ENCODE results near the gene BMP7.

The BMP7 gene

GRCh38 chr20:57231951-57232428 lies 34.5 kb downstream of the BMP7 start:
- no peak for DNase-seq

GRCh38 chr20:57231161-57231560 lies 35.3 kb downstream of the BMP7 start:
- DNase-seq = no peak

GRCh38 chr20:57230247-57230646 lies 36.2 kb downstream of the BMP7 start:
- DNase-seq = no peak

- DNase-seq = no peak
Measured at GRCh38 chr20:57229490-57229889, 37.0 kb downstream of the BMP7 start.

GRCh38 chr20:57225830-57226229 lies 40.6 kb downstream of the BMP7 start:
- no peak for DNase-seq

GRCh38 chr20:57225197-57225733 lies 41.2 kb downstream of the BMP7 start:
- no peak for DNase-seq

GRCh38 chr20:57224641-57225138 lies 41.8 kb downstream of the BMP7 start:
- DNase-seq = peak in 4 of 58 donors; percentile 5 to 44 (median 24)

GRCh38 chr20:57223648-57224489 lies 42.6 kb downstream of the BMP7 start:
- peak in 5 of 58 donors; percentile 15 to 49 (median 40) for DNase-seq

GRCh38 chr20:57222631-57222950 lies 43.9 kb downstream of the BMP7 start:
- DNase-seq = peak in 1 of 58 donors; percentile 17

- DNase-seq = no peak
Measured at GRCh38 chr20:57221916-57222630, 44.4 kb downstream of the BMP7 start.

- DNase-seq = no peak
Measured at GRCh38 chr20:57220337-57221145, 45.9 kb downstream of the BMP7 start.

GRCh38 chr20:57219071-57219677 lies 47.3 kb downstream of the BMP7 start:
- DNase-seq = no peak

GRCh38 chr20:57218489-57218888 lies 48.0 kb downstream of the BMP7 start:
- DNase-seq = no peak

- DNase-seq = no peak
Measured at GRCh38 chr20:57217802-57218201, 48.6 kb downstream of the BMP7 start.

- no peak for DNase-seq
Measured at GRCh38 chr20:57216669-57217068, 49.8 kb downstream of the BMP7 start.

GRCh38 chr20:57215826-57216471 lies 50.5 kb downstream of the BMP7 start:
- no peak for DNase-seq

- DNase-seq = no peak
Measured at GRCh38 chr20:57215426-57215825, 51.0 kb downstream of the BMP7 start.

GRCh38 chr20:57214948-57215347 lies 51.5 kb downstream of the BMP7 start:
- DNase-seq = no peak

GRCh38 chr20:57214427-57214826 lies 52.0 kb downstream of the BMP7 start:
- no peak for DNase-seq

GRCh38 chr20:57213924-57214323 lies 52.5 kb downstream of the BMP7 start:
- DNase-seq = no peak

All from anterior cingulate cortex (tissue), 58 donors.